D721Med (cell line): ENCODE measurements around the gene PLEKHM3.

Experiments
- DNase-seq: peaks from one replicate; pipeline ENCODE4 v3.0.0; 2011; ENCODE audit warnings: low spot score; ENCODE audit not compliant: insufficient read length
- FAIRE-seq: peaks from 2 replicates; lab custom pipeline; 2011; peaks lifted over from hg19 to GRCh38; lab: Jason Lieb, UNC
- TF ChIP-seq, protein P1 (sequence below): IDR thresholded peaks from 2 replicates; pipeline ENCODE4 v1.5.1; 2012; ENCODE audit warnings: mild to moderate bottlenecking, control low read depth; ENCODE audit not compliant: insufficient read depth; ENCODE audit errors: missing control alignments

The PLEKHM3 gene

DNA sequence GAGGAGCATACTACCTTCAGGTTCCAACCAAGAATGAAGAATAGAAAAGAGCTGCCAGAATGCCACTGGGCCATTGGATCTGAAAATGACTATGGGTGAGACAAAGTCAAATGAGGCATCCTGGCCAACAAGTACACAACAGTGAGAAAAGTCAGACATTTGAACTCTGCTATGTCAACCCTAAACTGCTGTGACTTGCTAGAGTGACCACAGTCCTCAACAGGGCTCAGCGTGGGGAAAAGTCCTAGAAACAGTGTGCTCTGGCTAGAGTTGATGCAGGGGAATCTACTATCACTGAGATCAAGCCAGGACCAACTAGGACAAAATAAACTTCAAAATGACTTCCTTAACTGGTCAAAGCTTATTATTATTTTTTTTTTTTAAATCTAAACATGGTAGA, 157.4 kb downstream of the PLEKHM3 start:
- DNase-seq (no peak), FAIRE-seq (no peak)
- TF ChIP-seq, protein P1, sequence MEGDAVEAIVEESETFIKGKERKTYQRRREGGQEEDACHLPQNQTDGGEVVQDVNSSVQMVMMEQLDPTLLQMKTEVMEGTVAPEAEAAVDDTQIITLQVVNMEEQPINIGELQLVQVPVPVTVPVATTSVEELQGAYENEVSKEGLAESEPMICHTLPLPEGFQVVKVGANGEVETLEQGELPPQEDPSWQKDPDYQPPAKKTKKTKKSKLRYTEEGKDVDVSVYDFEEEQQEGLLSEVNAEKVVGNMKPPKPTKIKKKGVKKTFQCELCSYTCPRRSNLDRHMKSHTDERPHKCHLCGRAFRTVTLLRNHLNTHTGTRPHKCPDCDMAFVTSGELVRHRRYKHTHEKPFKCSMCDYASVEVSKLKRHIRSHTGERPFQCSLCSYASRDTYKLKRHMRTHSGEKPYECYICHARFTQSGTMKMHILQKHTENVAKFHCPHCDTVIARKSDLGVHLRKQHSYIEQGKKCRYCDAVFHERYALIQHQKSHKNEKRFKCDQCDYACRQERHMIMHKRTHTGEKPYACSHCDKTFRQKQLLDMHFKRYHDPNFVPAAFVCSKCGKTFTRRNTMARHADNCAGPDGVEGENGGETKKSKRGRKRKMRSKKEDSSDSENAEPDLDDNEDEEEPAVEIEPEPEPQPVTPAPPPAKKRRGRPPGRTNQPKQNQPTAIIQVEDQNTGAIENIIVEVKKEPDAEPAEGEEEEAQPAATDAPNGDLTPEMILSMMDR, result no peak

DNA sequence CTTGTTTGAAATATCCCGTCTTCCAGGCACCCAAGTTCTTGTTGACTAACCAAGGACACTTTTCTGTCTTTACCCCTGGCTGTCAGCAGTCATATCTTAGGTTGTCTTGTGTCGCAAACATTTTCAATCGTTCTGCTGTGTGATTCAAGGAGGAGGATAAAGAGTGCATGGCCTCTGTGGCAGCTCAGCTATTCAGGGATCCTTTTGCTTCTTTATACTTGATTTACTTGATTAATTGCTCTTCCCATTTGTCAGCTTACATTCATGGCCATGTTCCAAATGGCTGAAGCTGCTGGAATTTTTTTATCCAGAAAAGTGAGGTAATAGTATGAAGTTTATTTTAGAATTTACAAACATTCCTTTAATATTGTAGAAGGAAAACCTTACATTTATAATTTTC, 158.3 kb downstream of the PLEKHM3 start:
- FAIRE-seq (no peak), DNase-seq (no peak)
- TF ChIP-seq, protein P1, result no peak

- no peak for FAIRE-seq
- TF ChIP-seq, protein P1, result no peak
- DNase-seq, result no peak
Observed at GRCh38 chr2:207865210-207865609, 160.1 kb downstream of the PLEKHM3 start.

DNA sequence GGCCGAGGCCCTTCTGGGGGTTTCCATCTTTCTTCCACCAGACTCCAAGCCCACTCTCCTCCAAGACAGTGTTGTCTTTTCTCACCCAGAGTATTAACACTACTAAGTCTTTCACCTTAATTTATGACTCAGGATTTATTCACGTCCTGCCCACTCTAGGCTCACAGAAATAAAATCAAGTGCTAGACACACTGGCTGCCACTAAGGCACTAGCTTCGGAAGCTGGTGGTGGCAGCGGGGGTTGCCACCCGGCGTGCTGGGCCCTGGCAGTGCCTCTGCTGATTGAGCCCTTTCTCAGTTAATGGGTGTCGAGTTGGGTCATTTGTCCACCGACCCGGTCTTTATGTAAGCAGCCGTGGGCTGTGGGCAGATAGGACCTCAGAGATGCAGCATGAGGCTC, 162.0 kb downstream of the PLEKHM3 start:
- FAIRE-seq, result no peak

DNA sequence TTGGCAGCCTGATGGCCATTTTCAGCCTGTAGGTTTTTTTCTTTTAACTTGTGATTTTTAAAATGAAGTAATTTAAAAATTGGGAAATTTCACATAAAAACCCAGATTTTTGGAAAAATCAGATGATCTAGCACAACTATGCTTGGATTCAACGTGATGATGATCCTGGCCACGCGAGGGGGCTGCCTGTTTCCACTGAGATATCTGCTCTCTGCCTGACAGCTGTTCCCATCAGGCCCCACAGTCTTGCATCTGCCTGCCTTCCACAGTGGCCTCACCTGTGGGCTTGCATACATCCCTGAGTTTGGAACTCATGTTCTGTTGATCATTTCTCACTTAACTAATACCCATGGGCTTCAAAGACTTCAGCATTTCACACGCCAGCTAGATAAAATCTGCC, 163.5 kb downstream of the PLEKHM3 start:
- TF ChIP-seq, protein P1, result no peak
- no peak for DNase-seq
- FAIRE-seq, result no peak

More for the DNA sequence above, 162.0 kb downstream of the PLEKHM3 start:
- TF ChIP-seq, protein P1, result no peak
- DNase-seq, result no peak

DNA sequence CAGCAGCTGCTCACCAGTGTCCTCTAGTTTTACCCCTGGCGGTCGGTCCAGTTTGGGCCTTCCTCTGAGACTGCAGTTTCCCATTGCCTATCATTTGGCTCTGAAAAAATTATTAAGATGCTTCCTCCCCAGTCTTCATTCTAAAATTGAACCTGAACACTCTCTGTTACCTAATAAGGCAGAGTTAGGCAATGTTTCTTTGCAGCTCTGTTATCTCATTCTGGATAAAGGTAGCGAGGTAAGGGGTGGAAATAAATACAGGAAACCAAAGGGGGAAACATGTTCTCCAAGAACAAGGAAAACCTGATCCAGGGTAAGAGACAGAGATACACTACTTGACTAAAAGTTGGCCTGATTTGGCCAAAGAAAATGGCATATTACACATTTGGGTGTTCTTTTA, 164.6 kb downstream of the PLEKHM3 start:
- TF ChIP-seq, protein P1, result no peak
- FAIRE-seq (no peak), DNase-seq (no peak)

DNA sequence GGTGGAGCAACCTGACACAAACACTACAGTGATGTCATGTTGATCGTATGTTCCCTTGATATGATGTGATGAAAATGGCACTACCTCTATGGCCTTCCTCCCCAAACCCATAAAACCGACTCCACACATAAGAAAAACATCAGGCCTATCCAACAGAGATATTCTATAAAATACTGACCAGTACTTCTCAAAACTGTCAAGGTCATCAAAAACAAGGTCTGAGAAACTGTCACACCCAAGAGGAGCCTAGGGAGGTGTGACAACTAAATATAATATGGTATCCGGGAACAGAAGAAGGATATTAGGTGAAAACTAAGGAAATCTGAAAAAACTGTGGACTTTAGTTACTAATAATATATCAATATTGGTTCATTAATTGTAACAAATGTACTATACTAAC, 169.7 kb downstream of the PLEKHM3 start:
- DNase-seq, result no peak
- FAIRE-seq, result no peak
- TF ChIP-seq, protein P1, result no peak
